Activated naive CD4-positive, alpha-beta T cell treated with Interleukin-2 at 50 U/mL for 16 hours (primary cell): ENCODE results near the gene BCAS3.

Experiments
- DNase-seq: peaks from one replicate; pipeline ENCODE4 v3.0.0-alpha.2; 2020

BCAS3 gene

DNA sequence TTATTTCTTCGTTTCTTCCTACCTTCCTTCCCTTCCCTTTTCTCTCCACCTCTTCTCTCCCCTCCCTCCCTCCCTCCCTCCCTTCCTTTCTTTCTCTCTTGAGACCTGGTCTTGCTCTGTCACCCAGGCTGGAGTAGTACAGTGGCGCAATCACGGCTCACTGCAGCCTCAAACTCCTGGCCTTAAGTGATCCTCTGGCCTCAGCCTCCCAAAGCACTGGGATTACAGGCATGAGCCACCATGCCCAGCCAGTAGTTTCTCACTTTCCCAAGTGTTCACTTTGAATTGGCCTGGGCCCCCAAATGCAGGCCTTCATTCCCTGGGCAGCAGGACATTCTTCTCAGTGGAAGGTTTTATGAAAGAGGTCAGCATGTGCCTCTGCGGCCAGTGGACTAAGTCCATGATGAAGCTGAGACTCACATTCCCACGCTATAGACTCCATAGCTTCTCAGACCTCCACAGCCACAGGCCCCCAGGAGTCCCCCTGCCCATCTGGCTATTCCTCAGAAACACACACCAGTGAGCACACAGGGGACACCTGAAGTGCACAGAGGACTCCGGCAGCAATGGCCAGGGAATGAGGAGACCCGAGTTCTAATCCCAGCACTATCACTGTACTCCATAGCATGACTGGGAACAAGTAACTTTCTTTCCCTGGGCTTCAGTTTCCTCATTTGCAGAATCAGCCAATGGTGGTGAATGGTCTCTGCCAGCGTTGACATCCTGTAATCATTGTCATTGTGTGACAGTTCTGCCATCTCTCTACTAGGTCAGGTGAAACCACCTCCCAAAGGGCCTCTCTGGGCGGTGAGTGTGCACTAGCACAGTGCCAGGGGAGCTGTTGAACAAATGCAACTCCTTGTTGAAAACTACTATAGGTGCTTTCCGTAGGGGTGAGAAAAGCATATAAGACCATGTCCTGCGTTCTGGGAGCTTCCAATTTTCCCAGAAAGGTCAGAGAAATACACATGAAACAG, 652.8 kb downstream of the BCAS3 start:
- no peak for DNase-seq

DNA sequence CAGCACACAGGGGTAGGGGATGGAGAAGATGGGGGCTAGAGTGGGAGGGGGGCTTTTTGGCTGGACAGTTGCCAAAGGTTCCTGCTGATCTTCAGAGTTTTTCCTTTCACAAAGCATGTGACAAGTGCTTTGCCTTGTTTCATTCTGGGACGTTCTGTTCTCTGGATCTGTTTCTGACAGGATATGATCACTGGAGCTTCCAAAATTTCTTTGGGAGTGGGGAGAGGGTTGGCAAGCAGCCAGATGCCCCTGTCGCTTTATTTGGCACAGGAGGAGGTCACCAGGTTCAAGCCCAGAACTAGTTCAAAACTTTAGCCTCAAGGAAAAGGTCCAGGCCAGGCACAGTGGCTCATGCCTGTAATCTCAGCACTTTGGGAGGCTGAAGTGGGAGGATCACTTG, 653.5 kb downstream of the BCAS3 start:
- DNase-seq: no peak

DNA sequence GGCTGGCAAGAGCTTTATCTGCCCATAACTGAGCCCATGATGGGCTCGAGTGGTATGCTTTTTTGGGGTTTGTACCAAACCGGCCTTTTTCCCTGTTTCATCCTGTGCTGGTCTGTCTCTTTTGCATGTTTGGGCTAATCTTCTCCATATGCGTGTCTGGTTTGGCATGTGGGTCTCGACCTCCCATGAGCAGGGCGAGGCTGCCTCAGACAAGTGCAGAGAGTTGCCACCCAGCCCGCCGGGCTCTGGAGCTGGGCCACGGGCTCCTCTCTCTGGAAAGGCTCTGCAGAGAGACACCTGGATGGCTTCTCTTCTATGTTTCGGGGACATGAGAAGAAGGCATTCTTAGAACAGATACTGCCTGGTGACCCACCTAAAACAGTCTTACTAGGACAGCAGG, 654.2 kb downstream of the BCAS3 start:
- no peak for DNase-seq

DNA sequence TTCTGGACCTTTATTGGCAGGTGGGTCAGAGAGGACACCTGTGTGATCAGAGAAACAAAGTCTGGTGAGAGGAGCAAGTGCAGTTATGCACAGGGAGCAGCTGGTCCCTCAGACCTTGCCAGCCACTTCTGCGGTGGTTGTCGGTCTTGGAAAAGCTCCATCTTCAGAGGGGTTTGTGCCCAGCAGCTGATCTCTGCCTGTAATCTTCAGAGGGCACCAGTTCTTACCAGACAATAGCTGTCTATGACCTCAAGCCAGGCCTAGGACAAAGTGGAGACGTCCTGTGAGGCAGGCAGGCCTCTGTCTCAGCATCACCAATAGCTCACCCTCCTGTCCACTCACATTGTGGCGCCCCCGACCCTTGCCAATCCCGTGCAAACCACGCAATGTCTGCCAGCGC, 655.5 kb downstream of the BCAS3 start:
- DNase-seq: no peak

DNA sequence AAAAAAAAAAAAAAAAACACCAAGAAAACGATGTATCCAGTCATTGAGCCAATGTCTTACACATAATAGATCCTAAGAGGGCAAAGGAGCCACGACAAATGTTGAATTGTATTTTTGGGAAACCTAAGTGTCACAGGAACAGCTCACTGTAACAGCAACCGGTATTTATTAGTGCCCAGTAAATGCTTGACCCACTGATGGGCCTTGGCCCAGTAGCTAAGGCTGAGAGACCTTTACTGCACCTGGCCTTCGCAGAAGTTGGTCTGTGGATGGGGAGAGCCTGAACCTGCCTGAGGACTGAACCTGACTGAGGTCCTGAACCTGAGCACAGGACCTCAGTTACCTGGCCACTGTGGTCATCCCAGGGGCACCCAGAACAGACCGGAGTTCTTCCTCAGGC, 657.0 kb downstream of the BCAS3 start:
- no peak for DNase-seq

DNA sequence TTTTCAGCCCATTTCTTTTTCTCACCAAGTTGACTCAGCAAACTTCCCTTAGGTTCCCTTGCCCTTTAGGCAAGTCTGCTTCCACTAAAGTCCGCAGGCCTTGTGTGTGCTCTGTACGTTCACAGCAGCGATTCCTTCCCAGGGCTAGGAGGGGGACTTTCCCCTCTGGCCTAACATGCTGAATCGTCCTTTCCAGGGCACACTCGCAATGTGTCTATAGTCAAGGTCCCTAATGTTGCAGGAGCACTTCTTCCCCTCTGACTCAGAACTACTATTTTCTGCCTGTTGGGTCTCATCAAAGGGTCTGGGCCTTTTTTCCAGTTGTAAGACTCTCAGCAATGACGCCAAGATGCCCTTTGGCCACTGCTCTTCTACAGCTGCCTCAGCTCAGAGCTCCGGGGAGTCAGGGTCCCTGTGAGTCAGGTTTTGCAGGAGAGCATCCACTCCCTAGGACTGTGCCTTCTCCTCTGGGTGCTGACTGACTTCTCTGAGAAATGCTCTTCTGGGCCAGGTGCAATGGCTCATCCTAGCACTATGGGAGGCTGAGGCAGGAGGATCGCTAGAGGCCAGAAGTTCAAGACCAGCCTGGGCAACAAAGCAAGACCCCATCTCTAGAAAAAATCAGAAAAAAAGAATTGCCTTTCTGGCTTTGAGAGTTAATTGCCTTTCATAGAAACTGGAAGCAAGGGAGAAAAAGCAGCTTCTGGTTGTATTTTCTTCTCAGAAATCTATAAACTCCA, 657.6 kb downstream of the BCAS3 start:
- DNase-seq: no peak

DNA sequence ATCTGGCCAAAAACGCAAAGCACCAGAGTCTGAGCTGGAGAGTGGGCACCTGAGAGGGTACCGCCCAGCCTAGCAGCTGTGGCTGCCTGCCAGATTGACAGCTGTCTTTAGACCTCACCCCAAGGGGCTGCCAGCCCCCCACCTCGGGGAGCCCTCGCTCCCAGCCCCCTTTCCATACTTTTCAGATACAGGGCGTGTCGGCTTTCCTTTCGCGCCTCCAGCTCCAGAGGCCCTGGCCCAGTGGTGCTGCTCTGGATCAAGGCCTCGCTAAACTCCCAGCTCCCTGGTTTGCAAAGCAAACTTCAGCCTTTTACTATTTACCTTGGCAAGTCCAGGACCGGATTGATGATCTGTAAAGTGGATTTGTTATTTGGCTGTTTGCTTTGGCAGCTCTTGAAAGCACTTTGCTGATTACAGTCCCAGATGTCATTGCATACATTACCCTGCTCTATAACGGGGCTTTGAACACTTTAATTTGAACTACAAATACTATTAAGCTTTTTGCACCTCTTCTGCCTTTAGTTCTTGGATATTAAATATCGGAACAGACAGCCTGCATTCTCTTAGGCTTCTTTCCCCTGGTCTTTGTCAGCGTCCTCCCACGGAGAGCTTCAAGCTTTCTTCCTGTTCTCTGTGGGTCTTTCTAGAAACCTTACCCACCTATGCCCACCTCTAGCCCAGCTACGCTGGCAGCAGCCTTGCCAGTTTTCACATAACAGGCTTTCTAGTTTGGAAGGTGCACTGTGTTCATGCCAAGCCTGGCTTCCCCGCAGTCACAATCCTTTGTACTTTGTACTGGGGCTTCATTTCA, 658.4 kb downstream of the BCAS3 start:
- DNase-seq: no peak

DNA sequence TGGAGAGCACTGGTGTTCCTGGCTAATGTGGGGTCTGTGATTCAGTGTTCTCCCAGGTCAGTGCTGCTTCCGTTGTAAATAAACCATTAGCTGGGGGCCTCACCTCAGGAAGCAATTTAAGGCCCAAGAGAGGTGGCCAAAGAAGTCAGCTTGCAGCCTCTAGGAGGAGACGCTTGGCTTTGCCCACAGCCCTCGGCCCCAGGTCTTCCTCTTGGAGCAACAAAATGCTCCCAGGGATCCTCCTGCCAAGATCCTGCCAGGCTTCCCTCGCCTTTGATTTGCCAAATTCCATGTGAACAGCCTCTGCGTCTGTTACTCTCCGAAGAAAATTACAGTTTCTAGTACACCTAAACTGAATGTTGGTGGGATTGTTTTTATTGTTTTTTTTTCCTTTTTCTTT, 659.6 kb downstream of the BCAS3 start:
- no peak for DNase-seq

DNA sequence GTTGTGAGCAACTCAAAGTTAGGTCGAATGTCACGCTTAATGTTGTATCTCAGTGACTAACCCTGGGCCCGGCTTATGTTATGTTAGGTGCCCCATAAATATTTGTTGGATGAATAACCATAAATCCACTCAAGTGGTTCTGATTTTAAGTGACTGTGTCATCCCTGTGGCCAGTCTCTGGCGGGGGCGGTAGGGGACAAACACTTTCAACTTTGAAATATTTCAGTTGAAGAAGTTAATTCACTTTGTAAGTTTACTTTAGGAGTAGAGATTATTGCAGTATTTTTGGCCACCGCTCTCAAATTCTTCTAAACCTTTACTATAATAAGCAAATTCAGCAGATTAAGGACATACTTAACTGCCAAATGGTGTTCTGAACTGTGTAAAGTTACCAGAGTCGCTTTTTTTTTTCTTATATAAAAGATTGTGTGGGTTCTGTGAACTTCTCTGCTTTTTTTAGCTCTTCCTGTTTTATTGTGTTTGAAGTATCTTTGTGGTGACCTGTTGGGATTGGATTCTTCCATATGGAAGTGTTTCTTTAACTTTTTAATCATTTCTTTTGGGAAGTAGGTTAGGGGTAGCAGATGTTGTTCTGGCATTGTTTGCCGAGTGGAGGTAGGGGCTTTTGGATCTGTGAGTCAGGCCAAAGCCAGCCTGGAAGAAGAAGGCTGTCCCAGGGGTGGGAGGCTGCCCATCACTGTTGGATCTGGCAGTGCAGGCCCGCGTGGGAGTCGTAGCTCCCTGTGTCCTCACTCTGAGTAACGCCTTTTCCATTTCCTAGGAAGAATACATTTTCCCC, 660.5 kb downstream of the BCAS3 start:
- DNase-seq: no peak

DNA sequence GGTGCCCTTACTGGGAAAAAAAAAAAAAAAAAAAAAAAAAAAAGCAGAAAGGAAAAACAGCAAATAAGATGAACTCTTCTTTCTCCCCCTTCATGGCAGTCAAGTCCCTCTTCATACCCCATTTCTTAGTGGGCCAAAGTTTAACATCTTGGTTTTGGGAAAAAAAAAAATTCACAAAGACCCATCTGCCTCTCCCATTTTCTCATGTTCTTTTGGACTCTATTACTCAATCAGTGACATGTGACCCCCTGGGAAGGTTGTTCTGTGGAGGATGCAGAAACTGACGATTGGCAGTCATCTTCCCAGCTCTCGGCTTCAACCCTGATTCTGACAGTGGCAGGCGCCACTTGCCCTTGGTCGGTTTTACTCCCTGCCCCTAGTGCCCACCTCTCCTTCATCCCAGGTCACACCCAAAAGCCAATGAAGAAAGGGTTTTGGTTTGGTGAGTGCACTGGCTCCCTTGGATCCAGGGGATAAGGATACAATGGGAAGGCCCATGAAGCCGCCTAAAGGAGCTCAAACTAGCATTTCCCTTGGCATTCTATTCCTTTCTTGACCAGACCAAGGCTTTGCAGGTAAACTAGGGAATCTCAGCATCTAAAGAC, 661.3 kb downstream of the BCAS3 start:
- DNase-seq: no peak

DNA sequence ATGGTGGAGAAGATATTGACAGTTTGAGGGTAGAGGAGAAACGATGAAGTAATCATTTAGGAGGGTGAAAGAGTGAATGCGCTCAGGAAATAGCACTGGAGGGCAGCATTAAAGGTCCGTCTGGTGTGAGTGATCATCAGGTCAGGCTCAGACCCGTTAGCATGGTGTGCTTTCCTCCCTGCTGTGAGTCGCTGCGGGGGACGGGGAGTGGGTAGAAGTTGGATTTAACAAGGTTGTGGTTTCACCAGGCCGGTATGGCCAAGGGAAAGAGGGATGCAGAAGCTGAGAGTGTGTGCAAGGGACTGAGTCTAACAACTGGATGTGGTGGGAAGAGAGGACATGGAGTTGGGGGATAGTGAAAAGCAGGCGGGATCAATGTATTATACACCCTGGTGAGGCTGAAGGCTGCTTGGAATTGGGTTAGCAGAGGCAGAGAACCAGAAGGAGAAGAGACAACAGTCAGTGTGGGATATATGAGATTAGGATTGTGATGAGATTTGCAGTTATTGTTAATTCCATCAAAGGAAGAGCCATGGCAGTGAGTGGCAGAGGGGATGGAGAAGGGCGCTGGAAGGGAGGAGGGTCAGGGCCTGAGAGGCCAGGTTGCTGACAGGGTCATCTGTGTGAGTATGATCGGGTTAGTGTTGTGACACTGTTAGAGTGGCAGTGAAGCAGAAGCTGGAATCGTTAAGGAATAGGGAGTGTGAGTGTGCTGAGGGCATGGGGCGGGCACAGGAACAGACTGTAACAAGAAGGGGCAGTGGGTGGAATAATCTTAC, 663.0 kb downstream of the BCAS3 start:
- DNase-seq: no peak

DNA sequence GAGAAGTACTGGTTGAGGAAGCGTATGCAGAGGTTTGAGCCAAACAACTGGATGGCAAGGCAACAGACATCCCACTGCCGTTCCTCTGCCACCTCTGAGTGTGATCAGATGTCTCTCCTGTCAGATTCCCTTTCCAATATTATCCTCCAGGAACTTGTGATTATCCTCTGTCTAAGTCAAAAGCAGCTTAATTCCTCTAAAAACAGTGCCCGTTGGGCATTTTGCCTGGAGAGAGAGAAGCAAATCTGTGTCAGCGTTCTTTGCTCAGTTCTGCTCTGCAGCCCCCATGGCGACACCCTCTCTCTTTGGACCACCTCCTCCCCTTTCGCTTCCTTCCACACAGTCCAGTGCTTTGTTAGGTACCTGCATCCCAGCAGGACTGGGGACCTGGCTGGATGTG, 665.9 kb downstream of the BCAS3 start:
- no peak for DNase-seq

DNA sequence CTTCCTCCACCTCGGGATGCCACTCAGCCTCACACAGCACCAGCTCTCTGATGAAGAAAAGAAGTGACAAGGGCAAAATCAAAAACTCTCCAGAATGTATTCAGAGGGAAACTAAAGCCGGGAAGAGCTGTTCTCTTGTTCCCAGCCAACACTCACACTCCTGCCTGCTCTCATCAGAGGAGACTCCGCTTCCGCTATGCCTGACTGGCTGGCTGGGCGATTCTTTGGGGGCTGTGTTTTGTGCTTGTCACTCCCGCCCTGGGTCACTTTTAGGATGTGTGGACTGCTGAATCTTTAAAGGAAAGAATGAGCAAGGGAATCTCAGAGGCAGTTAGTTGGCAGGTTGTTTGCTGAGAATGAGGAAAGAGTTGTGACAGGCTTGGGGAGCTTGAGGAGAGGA, 667.4 kb downstream of the BCAS3 start:
- no peak for DNase-seq

DNA sequence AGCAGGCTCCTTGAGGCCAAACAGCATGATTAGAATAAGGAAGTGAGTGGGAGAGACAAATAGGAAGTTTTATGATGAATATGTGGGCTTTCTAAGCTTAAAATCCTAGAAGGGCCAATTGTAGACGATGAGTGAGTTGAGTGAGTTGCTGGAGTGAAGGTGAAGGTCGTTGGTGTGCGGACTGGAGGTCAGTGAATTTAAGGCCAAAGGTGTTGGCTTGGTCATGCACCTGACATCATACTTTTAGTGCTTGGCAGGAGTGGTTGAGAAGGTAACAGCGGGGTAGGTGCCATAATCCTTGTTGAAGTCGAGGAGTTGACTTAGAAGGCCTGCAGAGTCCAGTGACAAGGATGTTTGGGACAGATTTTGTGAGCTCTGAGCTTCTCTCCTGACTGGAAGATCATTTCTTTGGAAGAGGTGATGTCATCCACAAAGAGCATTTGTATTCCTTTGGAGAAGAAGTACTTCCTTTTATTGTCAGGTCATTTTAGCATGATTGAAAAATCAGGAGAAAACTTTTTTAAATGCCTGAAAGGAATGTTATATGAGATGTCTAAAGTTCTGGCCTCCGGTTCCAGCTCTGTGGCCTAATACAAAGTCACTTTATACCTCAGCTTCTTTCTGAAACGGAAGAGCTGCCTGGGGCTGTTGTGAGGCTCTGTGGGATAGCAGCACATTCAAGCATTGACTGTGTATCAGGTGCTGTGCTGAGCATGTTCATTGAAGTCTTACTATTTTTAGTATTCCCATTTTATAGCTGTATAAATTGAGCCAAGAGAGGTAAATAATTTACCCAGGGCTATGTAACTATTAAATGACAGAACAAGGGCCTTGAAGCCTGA, 668.4 kb downstream of the BCAS3 start:
- DNase-seq: no peak

DNA sequence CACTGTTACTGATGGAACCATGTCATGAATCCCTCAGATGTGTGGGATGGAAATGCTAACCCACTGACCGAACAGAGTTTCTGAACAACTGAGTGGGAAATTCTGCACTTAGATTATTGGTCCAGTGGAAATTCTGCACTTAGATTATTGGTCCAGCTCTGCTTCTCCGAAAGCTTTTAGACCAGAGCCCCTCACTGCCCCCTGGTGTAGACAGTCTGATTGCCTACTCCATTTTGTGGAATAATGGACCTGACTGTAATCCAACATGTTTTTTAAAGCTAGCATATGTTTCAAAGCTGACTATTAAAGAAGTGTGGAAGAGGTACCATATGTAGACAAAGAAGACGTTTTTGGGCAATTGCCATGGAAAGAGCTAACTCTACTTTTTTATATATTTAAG, 671.7 kb downstream of the BCAS3 start:
- DNase-seq: no peak

DNA sequence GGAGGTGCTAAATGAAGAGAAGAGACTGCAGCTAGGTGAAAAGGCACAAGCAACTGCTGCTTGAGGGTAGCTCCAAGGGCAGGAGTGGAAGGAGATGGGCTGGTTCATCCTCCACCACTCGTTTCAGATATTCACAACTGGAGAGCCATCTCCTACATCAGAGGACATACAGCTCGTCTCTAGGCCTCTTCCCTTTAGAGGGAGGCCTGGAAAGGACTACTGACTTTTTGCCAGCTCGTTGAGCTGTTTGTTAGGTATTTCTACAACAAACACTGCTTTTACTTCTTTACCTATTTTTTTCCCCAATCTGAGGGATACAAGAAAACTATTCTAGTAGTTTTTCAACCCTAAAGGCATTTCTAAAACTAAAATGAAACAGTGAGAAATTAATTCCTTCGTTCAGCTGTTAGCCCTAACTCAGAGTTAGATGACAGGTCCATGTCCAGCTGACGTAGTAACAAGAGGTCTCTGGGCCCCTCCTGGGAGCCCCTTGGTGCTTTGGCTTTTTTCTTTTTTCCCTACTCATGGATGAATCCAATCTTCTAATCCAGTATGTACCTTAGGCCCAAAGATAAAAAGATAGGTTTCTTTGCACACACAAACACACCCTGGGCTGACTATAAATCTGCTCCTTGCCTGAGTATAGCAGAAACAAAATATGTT, 674.2 kb downstream of the BCAS3 start:
- no peak for DNase-seq

DNA sequence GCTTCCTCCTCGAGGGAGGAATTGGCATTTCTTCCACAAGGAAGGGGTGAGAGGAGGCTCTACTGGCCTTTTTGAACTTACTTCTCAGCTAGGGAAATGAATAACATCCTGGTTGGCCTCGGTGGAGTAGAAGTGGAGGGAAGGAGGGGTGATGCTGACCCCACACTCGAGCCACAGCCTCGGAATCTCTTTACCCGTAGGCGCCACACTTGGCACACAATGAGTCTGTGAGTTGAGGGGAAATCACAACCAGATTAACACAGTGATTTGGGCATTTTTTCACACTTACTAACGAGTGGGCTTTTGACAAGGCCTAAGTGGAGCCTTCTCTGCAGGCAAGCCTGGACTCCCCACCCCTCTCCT, 674.7 kb downstream of the BCAS3 start:
- DNase-seq: no peak

DNA sequence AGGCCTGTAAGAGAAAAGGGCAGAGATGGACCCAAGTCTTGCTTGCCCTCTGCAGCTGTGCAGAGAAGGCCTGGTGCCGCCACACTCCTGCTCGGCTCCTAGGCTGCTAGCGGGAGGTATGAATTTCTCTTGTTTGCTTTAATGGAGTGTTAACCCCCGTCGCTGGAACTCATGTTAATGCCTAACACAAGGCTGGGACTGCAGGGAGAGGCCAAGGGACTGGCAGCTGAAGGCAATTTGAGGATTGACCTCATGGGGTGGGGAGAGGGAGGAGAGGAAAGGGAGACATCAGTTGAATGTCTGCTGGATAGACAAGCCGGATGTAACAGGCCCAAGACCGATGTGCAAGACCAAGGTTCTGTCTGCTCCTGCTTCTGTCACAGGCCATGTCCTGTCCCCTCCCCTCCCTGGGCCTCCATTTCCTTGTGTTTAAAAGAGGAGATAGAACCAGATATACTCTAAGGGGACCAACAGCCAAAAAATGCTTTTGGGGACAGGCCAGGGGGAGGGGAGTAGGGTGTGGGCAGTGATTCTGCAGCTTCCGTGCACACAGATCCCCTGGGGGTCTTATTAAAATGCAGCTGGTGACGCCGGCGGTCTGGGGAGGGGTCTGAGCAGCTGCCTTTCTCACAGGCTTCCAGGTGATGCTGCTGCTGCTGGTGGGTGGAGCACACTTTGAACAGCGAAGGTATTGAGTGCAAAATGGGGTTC, 675.3 kb downstream of the BCAS3 start:
- no peak for DNase-seq

DNA sequence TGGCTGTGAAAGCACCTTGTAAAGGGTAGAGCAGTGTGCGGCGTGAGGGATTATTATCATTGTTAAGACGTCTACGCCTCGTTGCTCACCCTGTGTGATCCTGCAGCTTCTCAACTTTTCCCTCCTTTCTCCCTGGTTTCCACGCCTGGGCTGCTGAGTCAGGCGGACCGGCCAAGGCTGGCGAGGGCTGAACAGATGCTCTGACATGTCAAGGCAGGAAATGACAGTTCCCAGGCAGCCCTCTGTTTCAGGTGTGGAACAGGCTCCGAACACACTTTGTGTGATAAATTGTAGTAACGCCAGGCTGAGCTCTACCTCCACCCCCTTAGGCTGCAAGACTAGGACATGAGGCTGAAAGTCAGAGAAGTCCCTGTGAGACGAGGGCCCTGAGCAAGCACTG, 676.0 kb downstream of the BCAS3 start:
- DNase-seq: no peak
